Ovary (tissue), 9 donors: ENCODE measurements around the gene LRIT2. TPM values are rescaled to one million over a fixed set of nuclear protein-coding genes. Genes with fewer than 3 reads are reported as not detected.

Source experiments
- DNase-seq, 5 donors: peaks; one replicate each; pipeline ENCODE4 v3.0.0-alpha.2; 2019 to 2020
- H3K27ac ChIP-seq, 2 donors: fragments of 200-600 bp; one replicate each; pipeline versions ENCODE4 v1.5.1 to v1.8.0; 2019 to 2022
- H3K27me3 ChIP-seq: fragments of 200-600 bp; one replicate; pipeline ENCODE4 v1.8.0; 2022
- H3K36me3 ChIP-seq: fragments of 200-600 bp; sonication (generic); one replicate; pipeline ENCODE4 v1.5.1; 2019
- H3K4me1 ChIP-seq: one replicate; pipeline ENCODE4 v1.8.1; 2013; ENCODE audit warnings: mild to moderate bottlenecking, moderate library complexity; ENCODE audit not compliant: insufficient read depth
- H3K4me3 ChIP-seq: fragments of 200-600 bp; sonication (generic); one replicate; pipeline ENCODE4 v1.5.1; 2017
- H3K9me3 ChIP-seq, 2 donors: fragments of 200-600 bp in 1 of 2; sonication (generic) in 1 of 2; one replicate each; pipeline versions ENCODE4 v1.5.1 to v1.8.1; 2013 to 2019; ENCODE audit warnings: mild to moderate bottlenecking in 1 of 2, moderate library complexity in 1 of 2
- EP300 ChIP-seq: sonication (generic); formaldehyde crosslinking; IDR thresholded peaks from one replicate; pipeline ENCODE4 v1.6.1; 2017; ENCODE audit warnings: antibody characterized with exemption
- POLR2A ChIP-seq: fragments of 450-650 bp; IDR thresholded peaks from one replicate; pipeline ENCODE4 v1.6.1; 2017; ENCODE audit warnings: antibody characterized with exemption, mild to moderate bottlenecking, moderate library complexity
- WGBS, 3 donors: extraction: QIAGEN DNeasy Blood & Tissue Kit in 1 of 3; methylation state at CpG; one replicate each; pipeline versions ENCODE4 v1.1.5 to v1.1.7; 2013 to 2017; 5-methylcytosine and 5-hydroxymethylcytosine counted together
- intact Hi-C, 4 donors: fragments of 100-400 bp; cut with DNase I; formaldehyde crosslinking; loops; one replicate each; pipeline versions ENCODE4 v1.11.0 to v1.15.1; 2022 to 2023
- polyA plus RNA-seq, 2 donors: library from polyadenylated mRNA; stranded (reverse); fragments of 200-250 nt in 1 of 2; fragments of 350-450 nt in 1 of 2; fragmentation: Illumina TruSeq in 1 of 2; extraction: RNeasy Lipid Tissue Mini Kit (QIAGEN cat#74804) in 1 of 2; gene quantifications; one replicate each; pipeline ENCODE4 v1.2.3, GENCODE V29; 2013 to 2014
- total RNA-seq, 7 donors: library from RNA; depleted of rRNA in 2 of 7; stranded (reverse); fragments of >200 nt in 2 of 7; fragmentation: NEBNext Ultra II Directional in 3 of 7; extraction: Animal tissue kit (Norgen Biotek cat#: 25700) in 3 of 7; gene quantifications; one replicate each; pipeline versions ENCODE4 v1.1.0 to v1.2.4, GENCODE V29; 2016 to 2023
- TF ChIP-seq, protein P1 (sequence below), 3 donors: fragments of 450-650 bp in 2 of 3; fragments of 200-600 bp in 1 of 3; IDR thresholded peaks; one replicate each; pipeline versions ENCODE4 v1.5.1 to v1.8.0; 2016 to 2022; ENCODE audit warnings: antibody characterized with exemption in 3 of 3, mild to moderate bottlenecking in 1 of 3
- donor health status: DM: no; HTN: no; CAD: no; lungs with moderate emphysema.
- donor health status: DM: no; HTN: no; CAD: no.
- donor health status: Bipolar disorder and iron deficiency.
- donor health status: DM: yes; HTN: yes; CAD: no.
- donor health status: DM: no; HTN: no; CAD: no.
- donor health status: DM: yes; HTN: yes; CAD: no.

LRIT2 gene
- total and polyA plus RNA-seq, 9 donors, result not detected

DNA sequence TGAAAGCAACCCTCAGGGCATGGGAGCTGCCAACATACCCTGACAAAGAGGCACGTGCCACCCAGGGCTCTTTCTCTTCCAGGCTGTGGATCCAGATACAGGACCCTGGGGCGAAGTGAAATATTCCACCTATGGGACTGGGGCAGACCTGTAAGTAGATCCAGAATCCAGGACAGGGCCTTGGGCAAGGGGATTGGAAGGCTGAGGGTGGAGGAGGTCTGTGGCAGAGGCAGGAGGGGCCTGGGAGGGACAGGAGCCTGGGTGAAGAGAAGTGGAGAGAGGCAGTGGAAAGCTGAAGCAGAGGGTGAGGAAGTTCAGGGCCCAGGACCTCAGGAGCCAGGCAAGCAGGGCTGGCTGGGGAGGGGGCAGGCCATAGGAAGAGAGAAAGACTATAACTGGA lies 13.8 kb downstream of the LRIT2 start:
- TF ChIP-seq EP300 (no peak), POLR2A (no peak)
- TF ChIP-seq, protein P1, sequence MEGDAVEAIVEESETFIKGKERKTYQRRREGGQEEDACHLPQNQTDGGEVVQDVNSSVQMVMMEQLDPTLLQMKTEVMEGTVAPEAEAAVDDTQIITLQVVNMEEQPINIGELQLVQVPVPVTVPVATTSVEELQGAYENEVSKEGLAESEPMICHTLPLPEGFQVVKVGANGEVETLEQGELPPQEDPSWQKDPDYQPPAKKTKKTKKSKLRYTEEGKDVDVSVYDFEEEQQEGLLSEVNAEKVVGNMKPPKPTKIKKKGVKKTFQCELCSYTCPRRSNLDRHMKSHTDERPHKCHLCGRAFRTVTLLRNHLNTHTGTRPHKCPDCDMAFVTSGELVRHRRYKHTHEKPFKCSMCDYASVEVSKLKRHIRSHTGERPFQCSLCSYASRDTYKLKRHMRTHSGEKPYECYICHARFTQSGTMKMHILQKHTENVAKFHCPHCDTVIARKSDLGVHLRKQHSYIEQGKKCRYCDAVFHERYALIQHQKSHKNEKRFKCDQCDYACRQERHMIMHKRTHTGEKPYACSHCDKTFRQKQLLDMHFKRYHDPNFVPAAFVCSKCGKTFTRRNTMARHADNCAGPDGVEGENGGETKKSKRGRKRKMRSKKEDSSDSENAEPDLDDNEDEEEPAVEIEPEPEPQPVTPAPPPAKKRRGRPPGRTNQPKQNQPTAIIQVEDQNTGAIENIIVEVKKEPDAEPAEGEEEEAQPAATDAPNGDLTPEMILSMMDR (IDR thresholded peaks at IDR 0.05), result no peak

DNA sequence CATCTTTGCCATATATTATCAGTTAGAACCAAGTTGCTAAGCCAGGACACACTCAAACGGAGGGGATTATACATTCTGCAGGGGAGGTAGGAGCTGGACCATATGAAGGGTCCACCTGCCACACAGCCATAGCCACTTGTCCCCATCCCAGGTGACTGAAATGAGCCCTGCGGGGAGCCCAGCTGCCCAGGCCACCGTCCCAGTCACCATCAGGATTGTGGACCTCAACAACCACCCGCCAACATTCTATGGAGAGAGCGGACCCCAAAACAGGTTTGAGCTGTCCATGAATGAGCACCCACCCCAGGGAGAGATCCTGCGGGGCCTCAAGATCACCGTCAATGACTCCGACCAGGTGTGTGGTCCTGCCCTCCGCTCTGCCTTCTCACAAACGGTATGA lies 17.3 kb downstream of the LRIT2 start:
- H3K27ac ChIP-seq, result no peak overlapping the region
- intact Hi-C loops, result no loop called here
- H3K36me3 ChIP-seq, result no peaks in the 10 kb centered on the region
- H3K4me3 ChIP-seq, result no peak overlapping the region
- 79 to 89% (median 82%) methylated on average over 9 to 10 of the region's 10 CpGs for WGBS, 3 donors
- TF ChIP-seq EP300, result no peak
- TF ChIP-seq, protein P1 (IDR thresholded peaks at IDR 0.05), result no peak
- no peak for TF ChIP-seq POLR2A
- no peaks in the 10 kb centered on the region for H3K4me1 ChIP-seq
- H3K9me3 ChIP-seq, result no peaks in the 10 kb centered on the region
- DNase-seq, result no peak
- H3K27me3 ChIP-seq, result no peaks in the 10 kb centered on the region

More for the DNA sequence above, 13.8 kb downstream of the LRIT2 start:
- H3K27ac ChIP-seq, result no peak overlapping the region
- H3K36me3 ChIP-seq, result no peaks in the 10 kb centered on the region
- no peaks in the 10 kb centered on the region for H3K27me3 ChIP-seq
- WGBS, 3 donors, result 70 to 75% (median 73%) methylated on average over 2 of the region's 2 CpGs
- no peak overlapping the region for H3K4me3 ChIP-seq
- DNase-seq, result no peak
- H3K9me3 ChIP-seq, result no peaks in the 10 kb centered on the region
- intact Hi-C loops, result no loop called here
- no peaks in the 10 kb centered on the region for H3K4me1 ChIP-seq

DNA sequence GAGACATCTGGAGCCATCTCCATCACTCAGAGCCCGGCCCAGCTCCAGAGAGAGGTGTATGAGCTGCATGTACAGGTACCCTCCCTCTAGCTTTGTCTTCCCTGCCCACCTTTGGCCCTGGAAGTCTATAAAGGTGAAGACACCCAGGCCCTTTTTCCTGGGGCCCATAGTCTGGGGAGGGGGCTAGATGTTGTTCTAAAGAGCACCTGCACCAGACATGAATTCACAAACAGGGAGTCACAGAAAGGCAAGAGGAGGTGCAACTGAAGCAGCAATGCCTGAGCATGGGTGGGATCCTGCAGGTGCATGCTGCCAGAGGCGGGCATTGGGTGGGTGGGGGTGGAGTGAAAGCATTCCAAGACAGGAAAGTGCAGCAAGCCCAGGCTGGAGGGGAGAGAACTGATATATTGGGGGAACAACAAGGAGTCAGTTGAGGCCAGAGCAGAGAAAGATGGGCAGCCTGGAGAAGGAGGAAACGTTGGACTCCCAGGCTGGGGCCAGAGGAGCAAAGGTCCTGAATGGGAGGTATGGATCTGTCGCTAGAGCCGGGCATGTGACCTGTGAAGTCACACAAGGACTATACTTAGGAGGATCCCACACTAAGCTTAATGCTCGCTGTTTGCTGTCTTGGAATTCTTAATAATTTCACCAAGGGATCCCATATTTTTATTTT lies 19.4 kb downstream of the LRIT2 start:
- TF ChIP-seq EP300, result no peak
- Histone ChIP-seq H3K27ac (no peak overlapping the region), H3K4me3 (no peak overlapping the region), H3K27me3 (no peaks in the 10 kb centered on the region), H3K36me3 (no peaks in the 10 kb centered on the region), H3K9me3 (no peaks in the 10 kb centered on the region), H3K4me1 (no peaks in the 10 kb centered on the region)
- DNase-seq, result no peak
- WGBS, 3 donors, result 53 to 63% (median 61%) methylated on average over 6 of the region's 6 CpGs
- intact Hi-C loops, result no loop called here

- Histone ChIP-seq H3K9me3 (no peaks in the 10 kb centered on the region), H3K27ac (no peak overlapping the region), H3K4me1 (no peaks in the 10 kb centered on the region), H3K4me3 (no peak overlapping the region), H3K27me3 (no peaks in the 10 kb centered on the region), H3K36me3 (no peaks in the 10 kb centered on the region)
- TF ChIP-seq, protein P1 (IDR thresholded peaks at IDR 0.05), result no peak
- no peak for TF ChIP-seq POLR2A
- TF ChIP-seq EP300, result no peak
- intact Hi-C loops, result no loop called here
- no peak for DNase-seq
- 33 to 36% (median 34%) methylated on average over 8 of the region's 8 CpGs for WGBS, 3 donors
Observed at GRCh38 chr10:84205049-84205852, 20.1 kb downstream of the LRIT2 start.

- Histone ChIP-seq H3K4me1 (no peaks in the 10 kb centered on the region), H3K9me3 (no peaks in the 10 kb centered on the region), H3K4me3 (no peak overlapping the region), H3K36me3 (no peaks in the 10 kb centered on the region), H3K27me3 (no peaks in the 10 kb centered on the region), H3K27ac (no peak overlapping the region)
- intact Hi-C loops, result no loop called here
- TF ChIP-seq EP300 (no peak), POLR2A (no peak)
- TF ChIP-seq, protein P1 (IDR thresholded peaks at IDR 0.05), result no peak
- WGBS, 3 donors, result 88 to 95% (median 94%) methylated on average over 4 of the region's 4 CpGs
- no peak for DNase-seq
Observed at GRCh38 chr10:84204610-84205009, 20.7 kb downstream of the LRIT2 start.
